Erythroblast (primary cell): ENCODE measurements around the gene CEP295NL.

Source experiments
- GATA1 ChIP-seq: IDR thresholded peaks from 2 replicates; pipeline ENCODE4 v1.6.1; 2011; ENCODE audit warnings: low read depth, mild to moderate bottlenecking, control low read depth, low read length, moderate library complexity
- POLR2A ChIP-seq: IDR thresholded peaks from 2 replicates; pipeline ENCODE4 v1.6.1; 2011; ENCODE audit warnings: mild to moderate bottlenecking, low read length

DNA sequence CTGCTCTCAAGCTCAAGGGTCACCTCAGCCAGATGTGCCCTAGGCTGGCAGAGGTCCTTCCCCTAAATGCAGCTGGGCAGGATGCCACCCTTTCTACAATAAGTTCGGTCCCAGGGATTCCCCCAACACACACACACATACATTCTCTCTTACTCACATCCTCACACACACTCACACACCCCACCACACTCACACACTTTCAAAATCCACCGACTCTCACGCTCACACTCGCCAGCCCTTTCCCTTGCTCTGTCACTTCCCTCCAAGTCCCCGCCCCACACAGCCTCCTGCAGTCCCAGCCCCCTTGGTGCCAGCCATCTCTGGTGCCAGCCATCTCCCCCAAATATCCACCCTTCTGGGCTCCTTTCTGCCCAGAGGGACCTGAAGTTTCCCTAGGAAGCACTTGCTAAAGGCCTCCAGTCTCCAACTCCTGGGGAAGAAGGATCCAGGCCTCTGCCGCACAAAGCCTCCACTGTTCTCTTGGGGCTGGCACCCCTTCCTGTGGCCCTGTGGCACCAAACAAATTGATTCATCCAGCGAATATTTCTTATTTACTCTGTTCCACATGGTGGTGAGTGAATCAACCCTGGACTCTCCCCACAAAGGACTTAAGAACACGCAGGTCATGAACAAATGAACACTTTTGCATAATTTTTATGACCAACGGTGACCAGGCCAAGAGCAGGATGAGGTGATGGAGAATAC is 58.5 kb downstream of the CEP295NL start:
- TF ChIP-seq POLR2A (no peak), GATA1 (no peak)
